HCT116 (cell line): ENCODE results near the gene DCDC2C.

ENCODE experiments used
- ELF1 ChIP-seq: IDR thresholded peaks from 2 replicates; pipeline ENCODE4 v1.6.1; 2012; ENCODE audit warnings: low read depth, borderline replicate concordance
- POLR2AphosphoS5 ChIP-seq: IDR thresholded peaks from 2 replicates; pipeline ENCODE4 v1.6.1; 2011; ENCODE audit warnings: mild to moderate bottlenecking, low read depth, low read length, moderate library complexity
- ZFX ChIP-seq: fragments of 450-650 bp; IDR thresholded peaks from 2 replicates; pipeline ENCODE4 v1.6.1; 2017
- ZNF274 ChIP-seq: fragments of 200-500 bp; sonication (Bioruptor generic); IDR thresholded peaks from 2 replicates; pipeline ENCODE4 v1.6.1; 2014; ENCODE audit warnings: mild to moderate bottlenecking, low read depth, low read length, inconsistent platforms
- TF ChIP-seq, protein P1 (sequence below), 3 experiments: fragments of 200-600 bp in 1 of 3; sonication (generic) in 1 of 3; IDR thresholded peaks in 2 of 3; conservative IDR thresholded peaks in 1 of 3; 2 replicates each; pipeline ENCODE4 v1.5.1; 2012 to 2017; ENCODE audit warnings: low read depth in 2 of 3, low read length in 2 of 3, antibody characterized with exemption in 1 of 3, borderline replicate concordance in 1 of 3, control low read depth in 1 of 3, mild to moderate bottlenecking in 1 of 3, mixed read lengths in 1 of 3, mixed run types in 1 of 3, moderate library complexity in 1 of 3; ENCODE audit not compliant: insufficient read depth in 1 of 3
- TF ChIP-seq, protein P2 (sequence below): IDR thresholded peaks from 2 replicates; pipeline ENCODE4 v1.6.1; 2012; ENCODE audit warnings: low read depth
- TF ChIP-seq, protein P3 (sequence below): IDR thresholded peaks from 2 replicates; pipeline ENCODE4 v1.6.1; 2012

DNA sequence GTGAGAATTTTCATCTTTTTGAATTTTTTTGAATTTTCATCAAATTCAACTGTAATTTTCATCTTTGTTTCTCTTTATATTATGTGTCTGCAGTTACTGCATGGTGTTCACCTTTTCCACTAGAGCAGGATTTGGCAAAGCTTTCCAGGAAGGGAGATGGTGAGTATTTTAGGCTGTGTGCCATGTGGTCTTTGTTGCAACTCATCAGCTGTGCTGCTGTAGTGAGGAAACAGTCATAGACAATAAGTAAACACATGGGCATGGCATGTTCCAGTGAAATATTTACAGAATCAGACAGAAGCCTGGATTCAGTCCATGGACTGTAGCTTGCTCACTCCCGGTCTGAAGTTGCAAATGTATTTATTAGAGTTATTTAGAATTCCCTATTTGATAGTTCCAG, 120.4 kb downstream of the DCDC2C start:
- TF ChIP-seq, protein P1, sequence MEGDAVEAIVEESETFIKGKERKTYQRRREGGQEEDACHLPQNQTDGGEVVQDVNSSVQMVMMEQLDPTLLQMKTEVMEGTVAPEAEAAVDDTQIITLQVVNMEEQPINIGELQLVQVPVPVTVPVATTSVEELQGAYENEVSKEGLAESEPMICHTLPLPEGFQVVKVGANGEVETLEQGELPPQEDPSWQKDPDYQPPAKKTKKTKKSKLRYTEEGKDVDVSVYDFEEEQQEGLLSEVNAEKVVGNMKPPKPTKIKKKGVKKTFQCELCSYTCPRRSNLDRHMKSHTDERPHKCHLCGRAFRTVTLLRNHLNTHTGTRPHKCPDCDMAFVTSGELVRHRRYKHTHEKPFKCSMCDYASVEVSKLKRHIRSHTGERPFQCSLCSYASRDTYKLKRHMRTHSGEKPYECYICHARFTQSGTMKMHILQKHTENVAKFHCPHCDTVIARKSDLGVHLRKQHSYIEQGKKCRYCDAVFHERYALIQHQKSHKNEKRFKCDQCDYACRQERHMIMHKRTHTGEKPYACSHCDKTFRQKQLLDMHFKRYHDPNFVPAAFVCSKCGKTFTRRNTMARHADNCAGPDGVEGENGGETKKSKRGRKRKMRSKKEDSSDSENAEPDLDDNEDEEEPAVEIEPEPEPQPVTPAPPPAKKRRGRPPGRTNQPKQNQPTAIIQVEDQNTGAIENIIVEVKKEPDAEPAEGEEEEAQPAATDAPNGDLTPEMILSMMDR (IDR thresholded peaks at IDR 0.05 in 2 of 3, conservative IDR thresholded peaks at IDR 0.05 in 1 of 3; ENCODE audit: borderline replicate concordance in 1 of 3, insufficient read depth in 1 of 3, low read depth in 2 of 3, low read length in 2 of 3): no peak
- TF ChIP-seq, protein P2, sequence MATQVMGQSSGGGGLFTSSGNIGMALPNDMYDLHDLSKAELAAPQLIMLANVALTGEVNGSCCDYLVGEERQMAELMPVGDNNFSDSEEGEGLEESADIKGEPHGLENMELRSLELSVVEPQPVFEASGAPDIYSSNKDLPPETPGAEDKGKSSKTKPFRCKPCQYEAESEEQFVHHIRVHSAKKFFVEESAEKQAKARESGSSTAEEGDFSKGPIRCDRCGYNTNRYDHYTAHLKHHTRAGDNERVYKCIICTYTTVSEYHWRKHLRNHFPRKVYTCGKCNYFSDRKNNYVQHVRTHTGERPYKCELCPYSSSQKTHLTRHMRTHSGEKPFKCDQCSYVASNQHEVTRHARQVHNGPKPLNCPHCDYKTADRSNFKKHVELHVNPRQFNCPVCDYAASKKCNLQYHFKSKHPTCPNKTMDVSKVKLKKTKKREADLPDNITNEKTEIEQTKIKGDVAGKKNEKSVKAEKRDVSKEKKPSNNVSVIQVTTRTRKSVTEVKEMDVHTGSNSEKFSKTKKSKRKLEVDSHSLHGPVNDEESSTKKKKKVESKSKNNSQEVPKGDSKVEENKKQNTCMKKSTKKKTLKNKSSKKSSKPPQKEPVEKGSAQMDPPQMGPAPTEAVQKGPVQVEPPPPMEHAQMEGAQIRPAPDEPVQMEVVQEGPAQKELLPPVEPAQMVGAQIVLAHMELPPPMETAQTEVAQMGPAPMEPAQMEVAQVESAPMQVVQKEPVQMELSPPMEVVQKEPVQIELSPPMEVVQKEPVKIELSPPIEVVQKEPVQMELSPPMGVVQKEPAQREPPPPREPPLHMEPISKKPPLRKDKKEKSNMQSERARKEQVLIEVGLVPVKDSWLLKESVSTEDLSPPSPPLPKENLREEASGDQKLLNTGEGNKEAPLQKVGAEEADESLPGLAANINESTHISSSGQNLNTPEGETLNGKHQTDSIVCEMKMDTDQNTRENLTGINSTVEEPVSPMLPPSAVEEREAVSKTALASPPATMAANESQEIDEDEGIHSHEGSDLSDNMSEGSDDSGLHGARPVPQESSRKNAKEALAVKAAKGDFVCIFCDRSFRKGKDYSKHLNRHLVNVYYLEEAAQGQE: no peak
- no peak for TF ChIP-seq ELF1
- TF ChIP-seq ZNF274: no peak
- TF ChIP-seq, protein P3, sequence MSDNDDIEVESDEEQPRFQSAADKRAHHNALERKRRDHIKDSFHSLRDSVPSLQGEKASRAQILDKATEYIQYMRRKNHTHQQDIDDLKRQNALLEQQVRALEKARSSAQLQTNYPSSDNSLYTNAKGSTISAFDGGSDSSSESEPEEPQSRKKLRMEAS: no peak
- TF ChIP-seq POLR2AphosphoS5: no peak
- no peak for TF ChIP-seq ZFX
